ENCODE measurements around the gene MAP3K9.

The MAP3K9 gene

DNA sequence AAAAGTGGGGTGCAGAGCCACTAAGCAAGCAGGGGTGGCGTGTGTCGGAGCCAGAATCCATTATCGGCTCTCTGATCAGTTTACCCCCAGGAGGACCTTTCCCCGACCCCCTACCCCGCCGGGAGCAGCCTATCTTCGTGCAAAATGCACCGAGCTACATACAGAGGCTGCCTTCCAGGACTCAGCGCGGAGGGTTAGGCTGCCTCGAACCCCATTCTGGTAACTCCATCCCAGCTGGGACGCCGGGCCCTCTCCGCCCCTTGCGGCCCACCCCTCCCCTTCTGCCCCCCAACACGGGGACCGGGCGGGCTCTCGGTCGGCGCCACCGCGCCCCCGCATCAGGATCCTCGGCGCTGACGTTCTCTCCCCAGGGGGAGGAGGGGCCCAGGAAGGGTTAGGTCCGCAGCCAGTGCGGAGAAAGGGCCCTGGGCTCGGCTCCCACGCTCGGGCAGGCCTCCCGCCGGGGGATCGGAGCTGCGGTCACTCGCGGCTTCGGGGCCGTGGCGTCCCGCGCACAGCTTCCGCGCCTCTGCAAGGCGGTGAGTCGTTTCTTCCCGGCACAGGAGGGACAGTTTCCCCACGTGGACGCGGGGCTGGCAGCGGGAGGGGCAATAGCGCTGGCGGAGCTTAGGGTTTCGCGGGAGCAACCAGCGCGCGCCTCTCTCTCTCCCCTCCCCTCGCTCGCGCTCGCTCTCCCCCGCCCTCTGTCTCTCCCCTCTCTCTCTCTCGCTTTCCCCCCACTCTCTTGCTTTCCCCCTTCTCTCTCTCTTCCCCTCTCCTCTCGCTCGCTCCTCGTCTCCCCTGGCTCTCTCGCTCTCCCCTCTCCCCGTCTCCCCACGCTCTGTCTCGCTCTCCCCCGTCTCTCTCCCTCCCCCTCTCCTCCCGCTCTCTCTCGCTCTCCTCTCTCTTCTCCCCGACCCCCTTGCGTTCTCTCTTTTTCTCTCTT lies 12.5 kb upstream of the MAP3K9 start:
- peak; percentile 53 for DNase-seq

DNA sequence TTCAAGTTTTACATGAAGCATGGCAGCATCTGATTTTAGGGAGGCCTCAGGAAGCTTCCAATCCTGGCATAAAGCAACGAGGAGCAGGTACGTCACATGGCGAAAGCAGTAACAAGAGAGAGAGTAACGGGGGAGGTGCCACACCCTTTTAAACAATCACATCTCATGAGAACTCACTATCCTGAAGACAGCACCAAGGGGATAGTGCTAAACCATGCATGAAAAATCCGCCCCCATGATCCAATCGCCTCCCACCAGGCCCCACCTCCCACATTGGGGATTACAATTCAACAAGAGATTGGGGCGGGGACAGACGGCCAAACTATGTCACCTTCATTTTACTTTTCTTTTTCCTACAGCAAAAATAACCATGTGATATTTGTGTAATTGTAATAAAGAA lies 7.2 kb upstream of the MAP3K9 start:
- no peak for DNase-seq

- no peak for DNase-seq
These were observed 5.2 kb upstream of the MAP3K9 start for GRCh38 chr14:70814466-70814865.

- no peak for DNase-seq
These were observed 3.0 kb upstream of the MAP3K9 start for GRCh38 chr14:70812124-70812818.

GRCh38 chr14:70811578-70811977 lies 2.3 kb upstream of the MAP3K9 start:
- no peak for DNase-seq

DNA sequence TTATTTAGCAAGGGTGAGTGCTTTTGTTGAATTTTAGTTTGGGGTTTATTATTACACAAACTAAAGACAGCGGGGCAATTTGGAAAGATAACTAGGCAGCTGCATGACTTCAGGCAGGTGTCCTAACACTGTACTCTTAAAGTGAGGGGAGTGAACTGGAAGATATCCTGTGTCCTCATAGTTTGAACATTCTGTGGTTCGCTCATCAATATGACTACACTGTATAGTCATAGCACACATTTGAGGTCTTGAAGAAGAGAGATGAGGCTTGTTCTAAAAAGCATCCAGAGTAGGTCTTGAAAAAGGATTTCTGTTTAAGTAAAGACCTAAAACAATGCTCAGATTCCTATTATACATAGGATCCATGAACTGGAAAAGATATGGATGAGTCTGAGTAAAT lies 1.7 kb upstream of the MAP3K9 start:
- no peak for DNase-seq

DNA sequence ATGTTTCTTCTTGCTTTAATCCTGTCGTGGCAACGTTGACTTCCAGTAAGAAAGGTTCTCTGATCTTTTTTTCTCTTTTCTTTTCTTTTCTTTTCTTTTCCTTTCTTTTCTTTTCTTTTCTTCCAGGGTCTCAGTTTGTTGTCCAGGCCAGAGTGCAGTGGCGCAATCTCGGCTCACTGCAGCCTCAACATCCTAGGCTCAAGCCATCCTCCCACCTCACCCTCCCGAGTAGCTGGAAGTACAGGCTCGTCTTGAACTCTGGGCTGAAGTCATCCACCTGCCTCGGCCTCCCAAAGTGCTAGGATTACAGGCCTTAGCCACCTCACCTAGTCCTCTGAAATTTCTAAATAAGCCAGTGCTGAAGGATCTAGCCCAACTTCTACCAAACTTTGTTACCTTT lies 1.3 kb upstream of the MAP3K9 start:
- DNase-seq = no peak

DNA sequence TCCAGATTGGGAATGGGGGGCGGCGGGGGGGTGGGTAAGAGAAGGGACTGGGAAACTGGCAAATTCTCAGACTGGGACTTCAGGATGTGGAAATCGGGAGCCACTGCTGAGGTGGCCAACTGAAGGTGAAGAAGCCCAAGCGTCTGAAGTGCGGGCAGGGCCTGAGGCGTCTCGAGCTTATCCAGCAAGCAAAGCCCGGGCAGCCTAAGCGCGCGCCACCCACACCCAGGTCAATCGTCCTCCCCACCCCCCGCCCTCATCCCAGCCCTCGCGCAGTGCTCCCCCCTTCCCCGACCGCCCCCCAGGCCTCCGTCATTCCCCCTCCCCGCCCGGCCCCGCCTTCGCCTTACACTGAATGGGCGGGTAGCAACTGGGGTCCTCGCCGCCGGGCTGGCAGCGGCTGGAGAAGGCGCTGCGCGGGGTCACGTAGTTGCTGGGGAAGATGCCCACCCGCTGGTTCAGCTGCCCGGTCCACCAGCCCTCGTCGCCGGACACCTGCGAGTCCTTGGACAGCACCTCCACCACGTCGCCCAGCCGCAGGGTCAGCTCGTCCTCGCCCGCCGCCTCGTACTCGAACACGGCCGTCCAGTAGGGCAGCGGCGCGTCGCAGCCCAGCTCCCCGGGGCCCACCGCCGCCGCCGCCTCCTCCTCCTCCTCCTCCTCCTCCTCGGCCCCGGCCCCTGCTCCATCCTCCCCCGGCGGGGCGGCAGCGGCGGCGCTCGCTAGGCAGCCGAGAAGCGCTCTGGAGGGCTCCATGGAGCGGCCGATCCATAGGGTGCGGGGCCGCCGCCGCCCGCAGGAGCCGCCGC lies 693 bp downstream of the MAP3K9 start:
- no peak for DNase-seq

- DNase-seq = no peak
These were observed 1.4 kb downstream of the MAP3K9 start for GRCh38 chr14:70807898-70808415.

DNA sequence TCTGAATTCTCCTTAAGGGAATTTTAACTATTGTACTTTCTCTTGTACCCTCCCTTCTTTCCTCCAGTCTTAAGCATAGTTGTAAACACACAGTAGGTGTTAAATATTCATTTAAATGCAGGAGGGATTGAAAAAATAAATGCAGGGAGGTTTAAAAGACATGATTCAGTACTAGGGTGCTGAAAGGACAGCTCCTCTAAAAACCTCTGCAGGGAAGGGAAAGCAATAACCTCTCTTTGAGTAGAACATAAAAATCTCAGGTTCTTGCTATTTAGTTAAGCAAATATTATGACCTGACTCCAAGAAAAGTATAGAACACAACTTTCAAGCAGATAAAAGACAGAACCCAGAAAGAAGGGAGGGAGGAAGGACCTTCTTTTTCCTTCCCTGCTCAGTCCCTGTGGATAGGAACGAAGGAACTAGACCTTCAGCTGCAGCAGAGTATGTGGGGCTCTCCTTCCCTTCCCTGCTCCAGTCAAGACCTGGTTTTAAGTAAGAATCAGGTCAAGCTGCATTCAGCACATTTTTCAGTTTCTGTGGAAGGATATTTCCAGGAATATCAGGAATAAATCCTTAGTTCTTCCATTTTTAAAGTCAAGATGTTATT lies 4.7 kb downstream of the MAP3K9 start:
- DNase-seq = no peak

- DNase-seq = no peak
These were observed 5.7 kb downstream of the MAP3K9 start for GRCh38 chr14:70803321-70804310.

- DNase-seq = no peak
These were observed 6.9 kb downstream of the MAP3K9 start for GRCh38 chr14:70802379-70802778.

- DNase-seq = no peak
These were observed 7.5 kb downstream of the MAP3K9 start for GRCh38 chr14:70801836-70802235.

DNA sequence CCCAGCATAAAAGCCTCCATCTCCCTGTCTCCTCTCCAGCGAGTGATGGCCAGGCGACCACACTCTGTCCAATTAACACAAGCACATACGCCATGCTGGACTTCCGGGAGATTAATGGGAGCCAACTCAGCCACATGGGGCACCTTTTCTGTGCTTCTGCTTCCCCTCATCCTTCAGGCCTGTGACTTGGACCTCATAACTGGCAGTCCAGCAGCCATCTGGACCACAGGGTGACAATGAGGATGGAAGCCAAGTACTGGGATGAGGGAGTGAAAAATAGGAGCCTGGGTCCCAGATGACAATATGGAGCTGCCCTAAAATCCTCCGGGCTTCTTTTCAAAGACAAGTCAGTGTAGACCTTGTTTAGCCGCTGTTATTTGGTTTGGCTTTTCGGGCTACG lies 12.8 kb downstream of the MAP3K9 start:
- DNase-seq = no peak

DNA sequence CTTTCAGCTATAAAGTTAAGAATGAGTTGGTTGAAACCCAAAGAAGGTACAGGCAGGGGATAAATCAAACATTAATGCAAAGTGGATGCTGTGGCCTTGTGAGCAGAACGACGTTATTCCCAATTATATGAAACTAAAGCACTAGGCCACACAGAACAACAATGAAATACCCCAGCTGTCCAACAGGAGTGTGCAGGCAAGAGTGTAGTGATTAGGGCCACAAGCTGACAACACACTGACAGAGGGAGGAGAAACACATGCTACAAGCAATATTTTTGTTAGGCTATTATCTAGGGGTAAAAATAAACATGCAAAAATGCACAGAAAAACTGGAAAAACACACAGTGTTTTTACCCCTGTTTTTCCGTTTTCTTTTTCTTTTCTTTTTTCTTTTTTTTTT lies 15.0 kb downstream of the MAP3K9 start:
- DNase-seq = no peak

GRCh38 chr14:70793637-70794036 lies 15.7 kb downstream of the MAP3K9 start:
- no peak for DNase-seq

- DNase-seq = no peak
These were observed 16.4 kb downstream of the MAP3K9 start for GRCh38 chr14:70792939-70793338.

- no peak for DNase-seq
These were observed 17.3 kb downstream of the MAP3K9 start for GRCh38 chr14:70791971-70792370.

- DNase-seq = no peak
These were observed 19.4 kb downstream of the MAP3K9 start for GRCh38 chr14:70789961-70790360.

DNA sequence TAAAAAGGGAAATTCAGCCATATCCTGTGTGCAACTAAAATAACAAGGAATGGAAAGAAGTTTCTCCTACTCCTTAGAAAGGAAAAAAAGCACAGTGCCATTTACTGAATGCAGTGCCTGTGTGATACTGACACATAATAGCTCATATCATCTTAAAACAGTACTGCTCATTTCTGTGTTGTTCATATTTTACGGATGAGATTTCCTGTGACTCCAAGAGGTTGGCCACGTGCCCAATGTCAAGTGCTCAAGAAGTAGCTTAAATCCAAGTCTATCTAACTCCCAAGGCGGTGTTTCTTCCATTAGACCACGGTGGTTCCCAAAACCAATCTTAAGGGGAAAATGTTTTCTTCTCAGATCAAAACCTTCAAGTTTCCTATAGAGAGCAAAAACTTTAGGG lies 20.0 kb downstream of the MAP3K9 start:
- no peak for DNase-seq

- DNase-seq = no peak
These were observed 20.4 kb downstream of the MAP3K9 start for GRCh38 chr14:70788898-70789297.

All from right forelimb (tissue), 1 donor.